Right cardiac atrium (tissue), 5 donors: ENCODE data around the gene SYCP2. TPM values are rescaled to one million over a fixed set of nuclear protein-coding genes. Genes with fewer than 3 reads are reported as not detected.
A peak's percentile ranks its signal among the peaks of the same experiment; 100 is the strongest.
"Not testable (repeated sequence)": the region's sequence is repeated elsewhere in the genome, so short reads cannot be mapped to it uniquely, and the experiment has no call there.

Source experiments
- ATAC-seq, 2 donors: fragments of 200-7000 bp; cut with Tn5 transposase; one replicate each; pipeline versions ENCODE4 v1.8.0 to v1.9.1; 2020; ENCODE audit warnings: moderate library complexity in 2 of 2, mild to moderate bottlenecking in 1 of 2
- DNase-seq, 3 donors: peaks; one replicate each; pipeline ENCODE4 v3.0.0-alpha.2; 2020
- H3K27ac ChIP-seq: one replicate; pipeline ENCODE4 v1.5.1; 2013; ENCODE audit warnings: mild to moderate bottlenecking, low read length, control low read depth, moderate library complexity
- H3K27me3 ChIP-seq: one replicate; pipeline ENCODE4 v1.6.1; 2013; ENCODE audit not compliant: control insufficient read depth, insufficient read depth
- H3K4me1 ChIP-seq: one replicate; pipeline ENCODE4 v1.6.1; 2013; ENCODE audit warnings: low read length; ENCODE audit not compliant: control insufficient read depth, insufficient read depth
- H3K4me3 ChIP-seq: one replicate; pipeline ENCODE4 v1.5.1; 2013; ENCODE audit warnings: low read length, control low read depth
- H3K9me3 ChIP-seq: one replicate; pipeline ENCODE4 v1.6.1; 2013; ENCODE audit warnings: low read length; ENCODE audit not compliant: control insufficient read depth
- WGBS: extraction: QIAGEN DNeasy Blood & Tissue Kit; methylation state at CpG from one replicate; pipeline ENCODE4 v1.1.7; 2013; 5-methylcytosine and 5-hydroxymethylcytosine counted together
- intact Hi-C, 4 donors: fragments of 100-400 bp; cut with DNase I; formaldehyde crosslinking; loops; one replicate each; pipeline versions ENCODE4 v1.11.0 to v1.14.0; 2022 to 2023
- polyA plus RNA-seq: library from polyadenylated mRNA; stranded (reverse); fragments of 200-250 nt; gene quantifications from one replicate; pipeline ENCODE4 v1.2.3, GENCODE V29; 2013
- total RNA-seq, 4 donors: library from RNA; stranded (reverse); fragmentation: NEBNext Ultra II Directional; extraction: Animal tissue kit (Norgen Biotek cat#: 25700); gene quantifications; one replicate each; pipeline ENCODE4 v1.2.1, GENCODE V29; 2021
- donor health status: healthy with polysubstance abuse.
- donor health status: DM: no; HTN: yes; CAD: no.
- donor health status: DM: no; HTN: no; CAD: no.
- donor health status: DM: no; HTN: yes; CAD: no; lungs with severe emphysema.
- donor health status: DM: yes; HTN: yes; CAD: no.

Gene SYCP2
- total and polyA plus RNA-seq, 5 donors = 1.6 to 1.8 (median 1.7) TPM

DNA sequence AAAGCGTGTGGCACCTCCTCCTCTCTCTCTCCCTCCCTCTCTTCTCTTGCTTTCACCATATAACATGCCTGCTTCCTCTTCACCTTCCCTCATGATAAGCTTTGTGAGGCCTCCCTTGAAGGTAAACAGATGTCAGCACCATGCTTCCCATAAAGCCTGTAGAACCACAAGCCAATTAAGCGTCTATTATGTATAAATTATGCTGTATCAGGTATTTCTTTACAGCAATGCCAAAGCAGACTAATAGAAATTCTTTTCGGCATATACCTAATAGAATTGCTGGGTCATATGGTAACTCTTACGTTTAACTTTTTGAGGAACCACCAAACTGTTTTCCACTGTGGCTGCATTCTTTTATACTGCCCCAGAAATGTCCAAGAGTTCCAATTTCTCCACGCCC lies 75.0 kb downstream of the SYCP2 start:
- no peak for DNase-seq
- intact Hi-C loops = no loop called here
- WGBS = 92% methylated on average over 5 of the region's 5 CpGs

DNA sequence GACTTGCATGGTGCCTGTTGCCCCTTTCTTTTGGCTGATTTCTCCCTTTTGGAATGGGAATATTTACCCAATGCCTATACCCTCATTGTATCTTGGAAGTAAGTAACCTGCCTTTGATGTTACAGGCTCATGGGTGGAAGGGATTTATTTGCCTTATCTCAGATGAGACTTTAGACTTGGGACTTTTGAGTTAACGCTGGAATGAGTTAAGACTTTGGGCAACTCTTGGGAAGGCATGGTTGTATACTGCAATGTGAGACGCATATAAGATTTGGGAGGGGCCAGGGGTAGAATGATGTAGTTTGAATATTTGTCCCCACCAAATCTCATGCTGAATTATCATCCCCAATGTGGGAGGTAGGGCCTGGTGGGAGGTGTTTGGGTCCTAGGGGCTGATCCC lies 75.5 kb downstream of the SYCP2 start:
- intact Hi-C loops = no loop called here
- 95% methylated on average over 2 of the region's 2 CpGs for WGBS
- no peaks in the 10 kb centered on the region for H3K4me1 ChIP-seq
- H3K27ac ChIP-seq = no peak overlapping the region
- H3K4me3 ChIP-seq = no peak overlapping the region
- H3K9me3 ChIP-seq = no peaks in the 10 kb centered on the region
- DNase-seq (no peak), ATAC-seq (no peak)
- no peaks in the 10 kb centered on the region for H3K27me3 ChIP-seq

More for the DNA sequence above, 75.0 kb downstream of the SYCP2 start:
- Histone ChIP-seq H3K27me3 (no peaks in the 10 kb centered on the region), H3K4me3 (no peak overlapping the region), H3K9me3 (no peaks in the 10 kb centered on the region), H3K27ac (no peak overlapping the region), H3K4me1 (no peaks in the 10 kb centered on the region)
- ATAC-seq = no peak

DNA sequence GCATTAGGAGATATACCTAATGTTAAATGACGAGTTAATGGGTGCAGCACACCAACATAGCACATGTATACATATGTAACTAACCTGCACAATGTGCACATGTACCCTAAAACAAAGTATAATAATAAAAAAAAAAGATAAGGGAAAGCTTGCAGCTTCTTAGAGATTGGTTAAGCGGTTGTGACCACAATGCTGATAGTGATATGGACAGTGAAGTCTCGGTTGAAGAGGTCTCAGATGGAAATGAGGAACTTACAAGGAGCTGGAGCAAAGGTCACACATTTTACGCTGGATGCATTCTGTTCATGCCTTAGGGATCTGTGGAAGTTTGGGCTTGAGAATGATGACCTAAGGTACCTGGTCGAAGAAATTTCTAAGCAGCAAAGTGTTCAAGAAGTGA lies 76.5 kb downstream of the SYCP2 start:
- 91% methylated on average over 5 of the region's 5 CpGs for WGBS
- H3K27me3 ChIP-seq, DNase-seq, ATAC-seq, H3K27ac ChIP-seq, H3K4me1 ChIP-seq, H3K4me3 ChIP-seq, intact Hi-C loops, H3K9me3 ChIP-seq: not testable (repeated sequence)

DNA sequence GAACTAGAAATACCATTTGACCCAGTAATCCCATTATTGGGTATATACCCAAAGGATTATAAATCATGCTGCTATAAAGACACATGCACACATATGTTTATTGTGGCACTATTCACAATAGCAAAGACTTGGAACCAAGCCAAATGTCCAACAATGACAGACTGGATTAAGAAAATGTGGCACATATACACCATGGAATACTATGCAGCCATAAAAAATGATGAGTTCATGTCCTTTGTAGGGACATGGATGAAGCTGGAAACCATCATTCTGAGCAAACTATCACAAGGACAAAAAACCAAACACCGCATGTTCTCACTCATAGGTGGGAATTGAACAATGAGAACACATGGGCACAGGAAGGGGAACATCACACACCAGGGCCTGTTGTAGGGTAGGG lies 76.9 kb downstream of the SYCP2 start:
- WGBS = 92% methylated on average over 1 of the region's 1 CpG

DNA sequence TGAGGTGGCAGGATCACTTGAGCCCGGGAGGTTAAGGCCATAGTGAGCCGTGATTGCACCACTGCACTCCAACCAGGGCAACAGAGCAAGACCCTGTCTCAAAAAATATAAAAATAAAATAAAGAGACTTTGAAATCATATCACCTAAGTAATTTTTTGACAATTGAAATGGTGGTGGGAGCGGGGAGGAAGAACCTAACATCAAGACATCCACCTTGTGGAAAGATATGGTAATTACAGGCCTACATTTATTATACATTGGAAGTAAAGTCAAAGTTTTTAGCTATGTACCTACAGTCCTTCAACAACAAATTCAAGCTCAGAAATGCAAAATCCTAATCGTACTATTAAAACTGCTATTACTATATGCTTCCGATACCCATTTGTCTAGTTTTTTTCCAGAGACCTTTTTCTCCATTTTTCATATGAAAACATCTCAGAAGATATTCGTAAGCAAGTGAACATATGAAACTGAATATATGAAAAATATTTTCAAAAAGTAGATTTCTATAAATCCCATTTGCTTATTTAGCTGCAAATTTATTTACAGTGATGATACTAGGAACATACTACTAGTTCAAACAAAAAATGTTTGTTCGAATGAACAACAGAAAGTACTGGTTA lies 83.3 kb downstream of the SYCP2 start:
- intact Hi-C loops = loop anchor here in 3 of 4 donors (2.0 to 5.0 kb wide), 3 partner anchors 65 to 68 kb away; no protein-coding TSS in a partner anchor

More for the DNA sequence above, 76.9 kb downstream of the SYCP2 start:
- ATAC-seq, H3K4me3 ChIP-seq, H3K27ac ChIP-seq, H3K27me3 ChIP-seq, H3K4me1 ChIP-seq, DNase-seq, intact Hi-C loops, H3K9me3 ChIP-seq: not testable (repeated sequence)

DNA sequence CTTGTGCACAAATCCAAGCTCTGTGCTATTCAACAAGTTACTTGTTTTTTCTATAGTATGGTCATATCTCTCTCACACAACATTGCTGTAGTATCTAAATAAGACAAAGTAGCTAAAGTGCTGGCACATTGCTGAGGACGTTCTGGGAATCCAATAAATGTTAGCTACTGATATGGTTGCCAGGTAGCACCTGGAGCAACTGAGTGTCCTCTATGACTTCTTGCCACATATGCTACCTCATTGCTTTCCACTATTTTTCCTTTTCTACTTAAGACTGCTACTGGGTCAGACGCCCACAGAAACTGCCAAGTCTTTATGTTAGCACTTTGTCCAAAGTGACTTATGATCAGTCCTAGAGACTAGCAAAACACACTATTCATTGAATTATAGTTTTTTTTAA lies 85.3 kb downstream of the SYCP2 start:
- Histone ChIP-seq H3K4me1 (no peaks in the 10 kb centered on the region), H3K27ac (no peak overlapping the region), H3K4me3 (no peak overlapping the region), H3K27me3 (no peaks in the 10 kb centered on the region), H3K9me3 (no peaks in the 10 kb centered on the region)
- intact Hi-C loops = loop anchor here in 1 of 4 donors (5.0 kb wide), 1 partner anchor 66 kb away; no protein-coding TSS in a partner anchor
- ATAC-seq (no peak), DNase-seq (no peak)
- WGBS = 77% methylated on average over 2 of the region's 2 CpGs

More for the DNA sequence above, 83.3 kb downstream of the SYCP2 start:
- Histone ChIP-seq H3K4me3 (no peak overlapping the region), H3K4me1 (no peaks in the 10 kb centered on the region), H3K27ac (no peak overlapping the region), H3K27me3 (no peaks in the 10 kb centered on the region), H3K9me3 (no peaks in the 10 kb centered on the region)
- DNase-seq (no peak), ATAC-seq (no peak)
- 65% methylated on average over 7 of the region's 7 CpGs for WGBS

DNA sequence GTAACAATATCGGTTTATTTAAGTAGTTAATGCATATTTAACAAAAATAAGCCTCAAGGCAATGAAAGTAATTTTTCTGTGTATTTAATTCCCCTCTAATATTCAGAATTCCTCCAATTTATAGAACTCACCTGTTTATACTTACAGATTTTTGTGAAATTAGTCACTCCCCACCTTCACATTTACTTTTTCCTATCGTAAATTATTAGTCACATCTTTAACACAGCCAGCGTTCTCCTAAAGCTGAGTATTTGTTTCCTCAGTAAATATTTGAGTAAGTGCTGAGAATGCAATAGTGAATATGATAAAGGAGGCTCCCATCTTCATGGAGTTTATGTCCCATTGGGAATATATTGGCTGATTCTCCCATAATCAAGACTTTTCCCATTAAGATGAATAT lies 88.0 kb downstream of the SYCP2 start:
- intact Hi-C loops = loop anchor here in 1 of 4 donors (5.0 kb wide), 1 partner anchor 63 kb away; no protein-coding TSS in a partner anchor
- ATAC-seq (no peak), DNase-seq (no peak)
- WGBS = 93% methylated on average over 3 of the region's 3 CpGs
- H3K27me3 ChIP-seq = no peaks in the 10 kb centered on the region
- no peak overlapping the region for H3K4me3 ChIP-seq
- H3K27ac ChIP-seq = no peak overlapping the region
- no peaks in the 10 kb centered on the region for H3K9me3 ChIP-seq
- no peaks in the 10 kb centered on the region for H3K4me1 ChIP-seq

DNA sequence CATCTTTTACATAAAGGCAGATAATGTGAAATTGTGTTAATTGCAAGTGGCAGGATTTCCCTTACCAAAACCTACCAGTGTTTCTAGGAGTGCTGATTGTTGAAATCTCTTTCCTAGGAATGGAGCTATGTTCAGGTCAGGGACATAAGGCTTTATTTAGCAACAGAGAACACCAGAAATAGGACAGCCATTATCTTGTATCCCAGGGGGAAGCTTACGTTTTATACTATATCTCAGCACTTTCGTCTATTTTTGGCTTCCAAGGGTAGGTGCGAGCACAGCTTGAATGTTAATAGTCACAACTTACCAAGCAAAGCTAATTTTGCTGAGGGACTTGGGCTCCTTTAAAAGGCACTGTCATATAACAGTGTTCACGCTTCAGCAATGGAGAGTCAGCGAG lies 94.0 kb downstream of the SYCP2 start:
- Histone ChIP-seq H3K27me3 (no peaks in the 10 kb centered on the region), H3K27ac (peak overlapping the region; percentile 49), H3K4me3 (no peak overlapping the region), H3K9me3 (no peaks in the 10 kb centered on the region), H3K4me1 (peaks cover 4% of the 10 kb centered on the region)
- intact Hi-C loops = loop anchor here in 1 of 4 donors (5.0 kb wide), 1 partner anchor 57 kb away; no protein-coding TSS in a partner anchor
- 60% methylated on average over 5 of the region's 5 CpGs for WGBS
- DNase-seq (no peak), ATAC-seq (peak; percentile 21 to 44)

DNA sequence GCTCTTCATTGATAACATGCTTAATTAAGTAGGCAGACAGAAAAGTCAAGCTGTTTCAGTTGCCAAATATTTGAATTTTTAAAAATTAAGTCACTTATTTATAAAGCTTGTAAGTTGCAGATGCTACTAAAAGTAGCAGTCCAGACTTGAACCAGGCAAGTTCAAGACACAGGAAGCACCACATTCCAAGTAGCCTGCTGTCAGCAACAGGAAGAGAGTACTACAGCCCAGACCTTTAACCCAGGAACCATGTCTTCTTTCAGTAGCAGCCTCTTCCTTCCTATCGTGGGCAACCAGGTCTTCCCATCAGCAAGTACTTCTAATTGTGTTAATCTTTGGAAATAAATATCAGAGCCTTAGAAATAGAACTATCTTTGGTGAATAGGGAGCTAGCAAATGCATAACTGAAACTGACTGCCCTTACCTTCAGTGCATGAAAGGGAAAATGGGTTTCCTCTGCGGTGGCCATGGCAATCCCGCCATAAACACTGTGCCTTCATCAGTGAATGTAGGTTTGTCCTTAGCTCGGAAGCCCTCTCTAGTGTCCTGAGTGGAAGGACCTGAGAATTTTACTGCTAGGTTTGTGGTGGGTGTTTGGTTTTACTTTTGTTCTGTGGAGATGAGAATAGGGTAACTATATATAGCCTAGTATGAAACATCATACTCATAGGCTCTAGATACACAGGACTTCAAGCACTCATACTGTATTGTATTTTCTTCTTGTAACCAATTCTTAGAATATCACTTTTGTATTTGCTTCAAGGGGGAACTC lies 95.6 kb downstream of the SYCP2 start:
- H3K27me3 ChIP-seq = no peaks in the 10 kb centered on the region
- no peaks in the 10 kb centered on the region for H3K9me3 ChIP-seq
- H3K27ac ChIP-seq = no peak overlapping the region
- DNase-seq = no peak
- WGBS = 71% methylated on average over 4 of the region's 4 CpGs
- intact Hi-C loops = loop anchor here in 1 of 4 donors (5.0 kb wide), 1 partner anchor 56 kb away; no protein-coding TSS in a partner anchor
- no peak for ATAC-seq
- H3K4me1 ChIP-seq = peaks cover 4% of the 10 kb centered on the region
- H3K4me3 ChIP-seq = peak overlapping the region; percentile 7

DNA sequence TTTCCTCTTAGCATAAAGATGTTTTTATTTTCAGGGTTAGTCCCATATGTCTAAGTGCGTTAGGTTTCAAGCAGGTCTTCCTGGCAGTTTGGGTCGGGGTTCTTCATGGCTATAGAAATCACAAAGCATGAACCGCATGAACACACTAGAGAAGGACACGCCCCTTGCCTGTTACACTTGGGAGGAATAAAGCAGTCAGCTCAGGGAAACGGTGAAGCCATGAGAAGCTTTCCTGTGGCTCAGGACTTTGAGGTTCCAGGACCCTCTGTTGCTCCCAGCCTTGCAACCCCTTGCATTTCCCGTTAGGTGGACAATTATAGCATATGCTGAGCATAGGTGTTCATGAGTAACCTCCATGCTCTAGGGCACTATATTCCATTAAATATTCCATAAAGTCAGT lies 96.7 kb downstream of the SYCP2 start:
- peak overlapping the region; percentile 26 for H3K4me3 ChIP-seq
- no peaks in the 10 kb centered on the region for H3K27me3 ChIP-seq
- 43% methylated on average over 6 of the region's 6 CpGs for WGBS
- ATAC-seq (no peak), DNase-seq (no peak)
- intact Hi-C loops = loop anchor here in 1 of 4 donors (5.0 kb wide), 1 partner anchor 54 kb away; no protein-coding TSS in a partner anchor
- H3K9me3 ChIP-seq = no peaks in the 10 kb centered on the region
- peaks cover 4% of the 10 kb centered on the region for H3K4me1 ChIP-seq
- H3K27ac ChIP-seq = no peak overlapping the region
